ENCODE data around the gene KRTAP10-10. TPM values are rescaled to one million over a fixed set of nuclear protein-coding genes. Genes with fewer than 3 reads are reported as not detected.

The KRTAP10-10 gene
- total and polyA plus RNA-seq, 4 donors, result not detected

DNA sequence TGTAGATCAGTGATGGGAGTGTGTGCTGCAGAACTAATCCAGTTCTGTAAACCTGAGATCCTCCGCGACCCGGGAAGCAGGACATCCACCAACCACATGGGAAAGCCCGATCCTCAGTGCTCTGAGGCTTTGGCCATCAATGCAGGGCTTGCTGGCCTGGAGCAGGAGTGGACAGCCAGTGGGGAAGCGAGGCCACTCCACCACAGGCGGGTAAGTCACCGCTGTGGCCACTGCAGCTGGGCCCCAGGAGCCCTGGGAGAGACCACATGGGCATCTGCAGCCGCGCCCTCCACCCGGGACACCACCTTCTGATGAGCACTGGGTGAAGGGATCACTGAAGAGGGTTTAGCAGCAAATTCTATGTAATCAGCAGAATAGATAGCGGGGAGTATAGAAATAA lies 44.0 kb downstream of the KRTAP10-10 start:
- H3K4me1 ChIP-seq (ENCODE audit: control insufficient read depth in 4 of 4, insufficient read depth in 4 of 4, low read length in 3 of 4), result no peaks in the 10 kb centered on the region
- H3K9me3 ChIP-seq (ENCODE audit: control insufficient read depth in 4 of 4, low read length in 3 of 4), result no peaks in the 10 kb centered on the region
- no peaks in the 10 kb centered on the region for H3K36me3 ChIP-seq (ENCODE audit: control insufficient read depth in 4 of 4, insufficient read depth in 3 of 4, low read depth in 1 of 4, low read length in 3 of 4)
- no peak overlapping the region for H3K9ac ChIP-seq (ENCODE audit: low read depth in 1 of 2, low read length in 2 of 2)
- H3K27ac ChIP-seq (ENCODE audit: low read depth in 1 of 2, low read length in 2 of 2), result no peak overlapping the region
- TF ChIP-seq, protein P1, sequence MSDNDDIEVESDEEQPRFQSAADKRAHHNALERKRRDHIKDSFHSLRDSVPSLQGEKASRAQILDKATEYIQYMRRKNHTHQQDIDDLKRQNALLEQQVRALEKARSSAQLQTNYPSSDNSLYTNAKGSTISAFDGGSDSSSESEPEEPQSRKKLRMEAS (IDR thresholded peaks at IDR 0.05), result no peak
- no peak for TF ChIP-seq TAF1 (conservative IDR thresholded peaks at IDR 0.05)
- no peak overlapping the region for H3K4me3 ChIP-seq (ENCODE audit: low read depth in 1 of 3, low read length in 3 of 3)
- WGBS, result 73% methylated on average over 11 of the region's 11 CpGs
- DNase-seq (ENCODE audit: low spot score), result no peak
- no peaks in the 10 kb centered on the region for H3K27me3 ChIP-seq (ENCODE audit: control insufficient read depth in 4 of 4, insufficient read depth in 4 of 4, low read length in 3 of 4)

DNA sequence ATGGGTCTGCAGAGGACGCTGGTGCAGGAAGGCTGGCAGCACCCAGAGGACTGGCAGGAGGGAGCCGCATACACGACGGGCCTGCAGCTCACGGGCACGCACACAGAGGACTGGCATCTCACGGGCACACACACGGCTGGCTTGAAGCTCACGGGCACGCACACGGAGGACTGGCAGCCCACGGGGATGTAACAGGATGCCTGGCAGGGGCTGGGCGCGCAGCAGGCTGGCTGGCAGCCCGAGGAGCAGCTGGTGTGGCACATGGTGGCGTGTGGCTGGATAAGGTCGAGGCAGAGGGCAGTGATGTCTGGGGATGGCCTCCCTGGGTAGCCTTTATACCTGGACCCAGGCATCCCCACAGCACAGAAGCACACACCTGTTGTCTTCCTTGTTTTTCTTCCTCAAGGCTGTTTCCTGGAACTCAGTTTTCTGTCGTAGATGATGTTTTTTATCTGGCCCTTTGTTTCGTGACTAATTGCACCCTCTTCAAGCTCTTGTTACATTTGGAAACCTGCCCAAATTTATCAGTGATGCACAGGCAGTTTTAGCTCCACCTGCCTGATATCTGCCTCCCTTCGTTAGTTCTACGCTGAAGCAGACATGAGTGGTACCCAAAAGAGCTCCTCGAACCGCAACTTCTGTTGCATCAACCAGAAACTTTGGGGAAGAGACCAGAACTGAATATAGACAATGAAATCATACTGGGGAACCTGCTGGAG lies 44.9 kb downstream of the KRTAP10-10 start, which contains the start of gene KRTAP12-1:
KRTAP12-1 (minus strand) TSS at position 303 of the 719 bp plus-strand sequence; CDS start at position 263, 40 bp downstream.
- H3K4me3 ChIP-seq (ENCODE audit: low read depth in 1 of 3, low read length in 3 of 3), result no peak within 1 kb of the TSS
- H3K9me3 ChIP-seq (ENCODE audit: control insufficient read depth in 4 of 4, low read length in 3 of 4), result no peaks in the 10 kb centered on the region
- no peak within 1 kb of the TSS for H3K27ac ChIP-seq (ENCODE audit: low read depth in 1 of 2, low read length in 2 of 2)
- no peaks in the 10 kb centered on the region for H3K4me1 ChIP-seq (ENCODE audit: control insufficient read depth in 4 of 4, insufficient read depth in 4 of 4, low read length in 3 of 4)
- DNase-seq (ENCODE audit: low spot score), result no peak
- no peaks in the 10 kb centered on the region for H3K36me3 ChIP-seq (ENCODE audit: control insufficient read depth in 4 of 4, insufficient read depth in 3 of 4, low read depth in 1 of 4, low read length in 3 of 4)
- H3K9ac ChIP-seq (ENCODE audit: low read depth in 1 of 2, low read length in 2 of 2), result no peak within 1 kb of the TSS
- no peaks in the 10 kb centered on the region for H3K27me3 ChIP-seq (ENCODE audit: control insufficient read depth in 4 of 4, insufficient read depth in 4 of 4, low read length in 3 of 4)
- WGBS, result 82% methylated on average over 23 of the region's 23 CpGs
- TF ChIP-seq, protein P2, sequence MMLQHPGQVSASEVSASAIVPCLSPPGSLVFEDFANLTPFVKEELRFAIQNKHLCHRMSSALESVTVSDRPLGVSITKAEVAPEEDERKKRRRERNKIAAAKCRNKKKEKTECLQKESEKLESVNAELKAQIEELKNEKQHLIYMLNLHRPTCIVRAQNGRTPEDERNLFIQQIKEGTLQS (IDR thresholded peaks at IDR 0.05), result no peak
- no peak for TF ChIP-seq YY1 (IDR thresholded peaks at IDR 0.05)
- no peak for TF ChIP-seq RAD21 (IDR thresholded peaks at IDR 0.05)
- TF ChIP-seq HNF4G (IDR thresholded peaks at IDR 0.05), result no peak
- no peak for TF ChIP-seq JUND (IDR thresholded peaks at IDR 0.05)

DNA sequence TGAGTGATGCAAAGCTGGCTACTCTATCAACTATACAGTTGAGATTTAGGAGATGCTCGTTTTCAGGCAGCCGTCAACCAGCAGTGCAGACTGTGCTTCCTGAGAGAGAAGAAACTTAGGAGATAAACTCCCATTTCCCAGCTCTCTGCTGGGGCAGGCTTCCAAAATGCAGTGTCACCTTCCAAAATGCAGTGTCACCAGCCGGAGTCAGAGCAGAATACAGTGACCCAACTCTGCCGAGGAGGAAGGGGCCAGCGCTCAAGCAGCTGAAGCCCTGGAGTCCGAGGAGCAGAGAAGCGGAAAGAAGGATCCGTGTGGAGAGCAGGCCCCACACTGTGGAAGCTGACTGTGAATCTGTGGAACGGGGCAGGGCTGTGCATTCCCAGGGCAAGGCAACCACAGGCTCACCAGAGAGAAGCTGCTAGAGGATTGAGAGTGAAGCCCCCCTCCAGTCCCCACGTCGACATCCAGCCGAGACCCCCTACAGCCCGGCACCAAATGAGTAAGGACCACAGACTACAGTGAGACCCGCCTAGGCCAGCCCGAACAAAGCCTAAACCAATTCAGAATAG lies 45.5 kb downstream of the KRTAP10-10 start:
- Histone ChIP-seq H3K4me1 (ENCODE audit: control insufficient read depth in 4 of 4, insufficient read depth in 4 of 4, low read length in 3 of 4) (no peaks in the 10 kb centered on the region), H3K27ac (ENCODE audit: low read depth in 1 of 2, low read length in 2 of 2) (no peak overlapping the region), H3K4me3 (ENCODE audit: low read depth in 1 of 3, low read length in 3 of 3) (no peak overlapping the region), H3K27me3 (ENCODE audit: control insufficient read depth in 4 of 4, insufficient read depth in 4 of 4, low read length in 3 of 4) (peaks cover 0 to 1% (median 0%) of the 10 kb centered on the region in 4 donors), H3K36me3 (ENCODE audit: control insufficient read depth in 4 of 4, insufficient read depth in 3 of 4, low read depth in 1 of 4, low read length in 3 of 4) (no peaks in the 10 kb centered on the region), H3K9ac (ENCODE audit: low read depth in 1 of 2, low read length in 2 of 2) (no peak overlapping the region), H3K9me3 (ENCODE audit: control insufficient read depth in 4 of 4, low read length in 3 of 4) (no peaks in the 10 kb centered on the region)
- peak; percentile 22 for DNase-seq (ENCODE audit: low spot score)
- no peak for TF ChIP-seq EGR1 (IDR thresholded peaks at IDR 0.05; ENCODE audit: low read depth in 2 of 2)
- TF ChIP-seq, protein P1 (IDR thresholded peaks at IDR 0.05), result no peak
- 75% methylated on average over 15 of the region's 15 CpGs for WGBS

DNA sequence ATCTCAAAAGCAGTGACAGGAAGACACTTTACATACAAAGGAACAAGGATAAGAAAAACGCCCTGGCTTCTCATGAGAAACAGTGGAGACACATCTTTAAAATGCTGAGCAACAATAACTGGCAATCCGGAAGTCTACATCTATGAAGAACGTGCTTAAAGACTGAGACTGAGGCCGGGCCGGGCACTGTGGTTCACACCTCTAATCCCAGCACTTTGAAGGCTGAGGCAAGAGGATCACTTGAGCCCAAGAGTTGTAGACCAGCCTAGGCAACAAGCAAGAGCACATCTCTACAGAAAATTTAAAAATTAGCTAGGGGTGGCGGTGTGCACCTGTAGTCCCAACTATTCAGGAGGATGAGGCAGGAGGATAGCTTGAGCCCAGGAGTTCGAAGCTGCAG lies 46.9 kb downstream of the KRTAP10-10 start:
- H3K9me3 ChIP-seq (ENCODE audit: control insufficient read depth in 4 of 4, low read length in 3 of 4), result no peaks in the 10 kb centered on the region
- no peak overlapping the region for H3K27ac ChIP-seq (ENCODE audit: low read depth in 1 of 2, low read length in 2 of 2)
- peaks cover 0 to 2% (median under 1%) of the 10 kb centered on the region in 4 donors for H3K27me3 ChIP-seq (ENCODE audit: control insufficient read depth in 4 of 4, insufficient read depth in 4 of 4, low read length in 3 of 4)
- DNase-seq (ENCODE audit: low spot score), result no peak
- no peak overlapping the region for H3K9ac ChIP-seq (ENCODE audit: low read depth in 1 of 2, low read length in 2 of 2)
- no peaks in the 10 kb centered on the region for H3K36me3 ChIP-seq (ENCODE audit: control insufficient read depth in 4 of 4, insufficient read depth in 3 of 4, low read depth in 1 of 4, low read length in 3 of 4)
- whole genome bisulfite sequencing, result 63% methylated on average over 7 of the region's 7 CpGs
- no peak overlapping the region for H3K4me3 ChIP-seq (ENCODE audit: low read depth in 1 of 3, low read length in 3 of 3)
- TF ChIP-seq, protein P2 (IDR thresholded peaks at IDR 0.05), result no peak
- H3K4me1 ChIP-seq (ENCODE audit: control insufficient read depth in 4 of 4, insufficient read depth in 4 of 4, low read length in 3 of 4), result no peaks in the 10 kb centered on the region

Data from liver (tissue), 9 donors.